NK-92 treated with Interleukin-12 subunit alpha and Interleukin-12 subunit beta, amount 100 ng/mL, for 24 hours (cell line): ENCODE measurements around the gene PLXNC1.

ENCODE experiments used
- DNase-seq: peaks from one replicate; lab custom pipeline; 2025; lab: John Stamatoyannopoulos, UW

Gene PLXNC1

DNA sequence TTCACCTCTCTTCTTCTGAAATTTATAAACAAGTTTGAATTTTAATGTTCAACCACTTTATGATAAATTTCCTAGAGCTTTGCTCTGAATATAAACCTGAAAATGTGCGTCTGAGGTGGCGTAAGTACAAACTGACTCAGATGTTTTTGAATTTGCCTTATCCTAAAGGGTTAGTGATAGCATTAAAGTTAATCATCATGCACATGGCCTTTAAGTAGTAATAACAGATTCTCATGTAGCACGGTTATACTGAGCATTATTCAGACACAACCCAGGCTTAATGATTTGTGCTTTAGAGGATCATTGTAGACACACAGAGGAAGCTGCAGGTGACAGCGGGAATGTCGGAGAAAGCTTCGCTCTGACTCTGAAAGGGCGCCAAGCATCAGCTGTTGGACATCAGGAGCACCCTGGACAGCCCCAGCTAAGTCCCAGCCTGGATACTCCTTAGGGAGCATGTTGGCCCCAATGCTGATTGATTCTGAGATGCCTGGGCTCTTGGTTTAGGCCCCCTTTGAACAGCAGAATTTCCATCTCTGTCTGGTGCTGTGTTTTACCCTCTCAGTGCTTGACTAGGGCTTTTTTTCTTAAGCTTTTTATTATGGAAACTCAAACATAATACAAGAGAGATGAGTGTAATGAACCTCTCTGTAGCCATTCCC is 91.1 kb downstream of the PLXNC1 start:
- no peak for DNase-seq

DNA sequence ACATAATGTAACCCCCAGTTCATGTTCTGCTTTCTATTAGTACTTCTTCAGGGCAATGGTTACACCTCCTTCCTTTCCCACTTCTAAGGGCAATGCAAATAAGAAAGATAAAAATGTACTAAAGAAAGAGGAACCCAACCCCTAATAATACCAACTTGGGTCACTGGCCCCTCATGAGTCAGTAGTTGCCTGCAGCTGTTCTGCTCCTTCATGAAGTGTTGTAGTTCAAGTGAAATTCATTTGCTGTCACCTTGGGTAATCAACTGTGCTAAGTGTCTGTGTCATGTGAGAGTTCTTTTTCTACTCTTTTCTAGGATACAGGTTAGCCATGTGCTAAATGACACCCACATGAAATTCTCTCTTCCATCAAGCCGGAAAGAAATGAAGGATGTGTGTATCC is 91.8 kb downstream of the PLXNC1 start:
- DNase-seq = no peak

DNA sequence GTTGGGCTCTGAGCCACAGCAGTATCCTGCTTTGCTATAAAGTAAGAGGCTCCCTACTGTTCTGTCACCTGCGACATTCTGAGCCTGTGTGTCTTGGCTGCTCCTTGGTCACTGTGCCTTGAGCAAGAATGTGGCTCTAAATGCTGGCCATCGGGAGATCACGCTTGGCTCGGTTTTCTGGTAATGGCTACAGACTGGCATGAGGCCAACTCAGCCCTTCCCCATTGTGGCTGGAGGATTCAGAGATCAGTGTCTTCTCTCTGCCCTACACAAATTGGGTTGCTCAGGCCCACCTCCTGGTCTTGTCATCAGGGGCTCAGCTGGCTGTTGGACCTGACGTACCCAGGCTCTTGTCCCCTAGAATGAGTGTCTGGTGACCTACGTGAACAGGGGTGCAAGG is 94.5 kb downstream of the PLXNC1 start:
- no peak for DNase-seq

DNA sequence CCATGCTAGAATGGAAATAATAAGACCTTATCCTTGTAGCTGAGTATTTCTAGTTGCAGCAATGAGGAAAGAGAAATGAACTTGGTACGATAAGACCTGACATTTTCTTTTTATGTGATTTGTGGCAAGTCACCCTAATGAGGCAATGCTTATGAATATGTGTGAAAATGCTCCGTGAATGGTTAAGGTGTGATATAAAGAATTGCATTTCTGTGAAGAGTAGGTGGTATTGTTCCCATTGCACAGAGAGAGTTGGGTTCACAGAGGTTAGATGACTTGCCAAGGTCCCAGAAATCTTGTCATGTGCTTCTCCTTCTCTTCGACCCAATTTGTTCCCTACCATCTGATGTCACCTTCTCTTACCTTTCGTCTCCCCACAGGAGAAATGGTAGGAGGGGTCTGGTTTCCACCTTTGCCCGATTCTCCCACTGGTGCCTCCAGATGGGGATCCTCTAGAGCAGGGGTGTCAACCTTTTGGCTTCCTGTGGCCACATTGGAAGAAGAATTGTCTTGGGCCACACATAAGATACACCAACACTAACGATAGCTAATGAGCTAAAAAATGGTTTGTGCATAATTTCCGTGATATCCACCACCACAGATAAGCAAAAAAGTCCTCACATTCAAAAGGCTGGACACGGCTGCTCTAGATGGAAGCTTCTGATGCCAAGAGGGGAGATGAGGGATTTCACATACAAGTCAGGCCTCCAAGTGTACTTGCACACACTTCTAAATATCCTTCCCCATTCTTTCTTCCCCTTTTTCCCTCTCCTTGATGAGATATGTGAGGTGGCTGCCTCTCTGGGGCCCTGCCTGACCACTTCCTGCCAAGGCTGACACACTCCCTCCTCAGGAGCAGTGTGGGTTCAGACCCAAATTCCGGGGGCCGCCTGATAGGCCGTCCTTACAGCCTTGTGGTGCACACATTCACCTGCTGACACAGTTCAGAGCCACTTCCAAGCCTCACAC is 96.1 kb downstream of the PLXNC1 start:
- DNase-seq = peak; percentile 74

DNA sequence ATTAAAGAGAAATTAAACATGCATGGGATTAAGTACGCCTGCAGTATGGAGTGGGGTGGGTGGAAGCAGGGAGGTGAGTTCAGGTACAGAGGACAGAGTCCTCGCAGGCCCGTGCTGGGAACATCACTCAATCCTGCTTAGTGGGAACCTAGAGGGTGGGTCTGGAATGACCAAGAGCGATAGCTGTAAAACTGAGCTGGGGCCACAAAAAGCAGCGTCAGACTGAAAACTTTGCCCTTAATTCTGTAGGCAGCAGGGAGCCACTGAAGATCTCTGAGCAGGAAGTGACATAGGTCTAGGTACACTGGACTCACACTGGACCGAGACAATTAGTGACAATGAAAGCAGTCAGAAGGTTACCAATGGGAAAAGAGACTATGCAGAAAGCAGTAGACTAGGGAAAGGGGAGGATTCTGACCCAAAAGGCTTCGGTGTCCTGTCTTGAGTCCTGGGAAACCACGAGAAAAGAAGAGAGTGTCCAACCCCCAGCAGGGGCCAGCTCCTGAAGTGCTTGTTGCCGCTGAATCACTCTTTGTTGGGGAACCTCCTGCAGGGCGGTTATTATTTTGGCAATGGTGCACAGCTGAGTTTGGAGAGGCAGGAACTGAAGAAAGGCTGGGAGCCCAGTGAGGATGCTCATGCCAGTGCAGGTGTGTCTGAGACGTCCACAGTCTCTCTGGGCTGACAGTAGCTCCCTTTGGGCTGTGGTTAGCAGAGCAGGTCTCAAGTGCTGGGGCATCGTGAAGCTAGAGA is 97.4 kb downstream of the PLXNC1 start:
- no peak for DNase-seq

DNA sequence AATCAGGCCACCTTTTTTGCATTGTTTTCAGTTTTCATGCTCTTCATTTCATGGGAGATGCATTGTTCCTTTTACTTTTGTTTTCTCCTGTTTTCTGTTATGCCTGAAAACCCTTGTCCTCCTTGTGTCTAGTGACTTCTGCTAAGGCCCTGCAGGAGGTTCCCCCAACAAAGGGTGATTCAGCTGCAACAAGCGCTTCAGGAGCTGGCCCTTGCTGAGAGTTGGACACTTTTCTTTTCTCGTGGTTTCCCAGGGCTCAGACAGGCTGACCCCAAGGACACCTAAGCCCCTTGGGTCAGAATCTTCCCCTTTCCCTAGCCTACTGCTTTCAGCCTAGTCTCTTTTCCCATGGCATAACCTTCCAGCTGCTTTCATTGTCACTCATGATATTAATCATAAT is 98.9 kb downstream of the PLXNC1 start:
- DNase-seq = no peak

DNA sequence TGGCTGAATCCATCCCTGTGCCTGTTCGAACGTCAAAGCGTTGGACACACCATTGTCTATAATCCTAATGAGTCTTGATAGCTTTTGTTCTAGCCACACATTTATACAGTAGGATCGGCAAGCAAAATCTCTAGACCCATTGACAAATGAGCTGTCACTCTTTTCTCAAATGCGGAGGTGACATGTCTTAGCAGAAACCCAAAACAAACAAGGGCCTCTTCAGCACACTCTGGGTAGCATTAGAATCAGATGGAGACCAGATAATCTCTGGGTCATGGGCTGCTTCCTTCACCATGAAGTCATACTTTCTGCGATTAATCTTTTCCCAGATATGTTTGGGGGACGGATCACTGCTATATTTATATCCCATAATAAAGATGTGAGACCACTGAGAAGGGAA is 100.2 kb downstream of the PLXNC1 start:
- no peak for DNase-seq

DNA sequence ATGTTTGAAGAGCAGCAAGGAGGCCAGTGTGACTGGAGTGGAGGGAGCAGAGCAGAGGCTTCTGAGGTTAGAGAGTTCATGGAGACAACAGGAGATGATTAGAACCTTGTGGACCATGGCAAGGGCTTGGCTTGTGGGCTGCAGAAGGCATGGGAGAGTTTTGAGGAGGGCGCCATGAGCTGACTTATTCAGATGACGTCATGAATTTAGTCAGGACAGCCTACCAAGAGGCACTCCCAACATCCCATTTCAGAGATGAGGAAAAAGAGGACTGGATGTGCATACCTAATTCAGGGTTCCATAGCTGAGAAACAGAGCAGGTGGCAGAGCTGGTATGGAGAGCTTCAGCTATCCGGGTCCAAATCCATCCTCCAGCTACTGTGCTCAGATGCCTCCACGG is 101.8 kb downstream of the PLXNC1 start:
- DNase-seq = no peak

DNA sequence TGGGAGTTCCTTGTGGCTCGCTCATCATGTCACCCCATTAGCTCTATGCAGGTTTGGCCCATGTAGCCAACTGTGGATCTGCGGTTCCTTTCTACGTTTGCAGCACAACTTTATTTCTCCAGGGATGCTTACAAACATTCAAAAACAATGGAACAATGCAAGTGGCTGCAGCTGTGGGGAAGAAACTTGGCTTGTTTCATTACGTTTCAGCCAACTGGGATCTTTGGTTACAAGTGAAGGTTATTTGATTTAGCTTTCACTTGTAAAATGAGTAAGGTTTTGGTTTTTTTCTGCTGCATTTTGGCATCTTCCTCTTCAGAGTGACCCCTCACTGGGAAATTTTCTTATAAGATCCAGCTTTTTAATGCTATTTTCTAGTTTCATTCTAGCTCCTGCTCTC is 105.9 kb downstream of the PLXNC1 start:
- no peak for DNase-seq

DNA sequence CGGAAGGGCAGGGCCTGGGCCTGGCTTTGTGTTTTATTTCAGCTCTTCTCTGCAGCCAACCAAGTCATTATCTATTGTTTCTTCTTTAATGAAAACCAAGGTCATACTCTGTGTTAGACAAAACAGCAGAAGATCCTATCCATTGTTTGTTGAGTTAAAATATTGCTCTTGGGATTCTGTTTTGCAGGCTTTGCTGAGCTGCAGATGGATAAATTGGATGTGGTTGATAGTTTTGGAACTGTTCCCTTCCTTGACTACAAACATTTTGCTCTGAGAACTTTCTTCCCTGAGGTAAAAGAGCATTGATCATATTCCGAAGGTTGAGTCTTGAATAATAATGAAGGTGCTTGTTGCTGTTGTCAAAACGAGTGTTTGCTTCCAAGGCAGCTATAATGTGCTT is 106.6 kb downstream of the PLXNC1 start:
- DNase-seq = no peak

DNA sequence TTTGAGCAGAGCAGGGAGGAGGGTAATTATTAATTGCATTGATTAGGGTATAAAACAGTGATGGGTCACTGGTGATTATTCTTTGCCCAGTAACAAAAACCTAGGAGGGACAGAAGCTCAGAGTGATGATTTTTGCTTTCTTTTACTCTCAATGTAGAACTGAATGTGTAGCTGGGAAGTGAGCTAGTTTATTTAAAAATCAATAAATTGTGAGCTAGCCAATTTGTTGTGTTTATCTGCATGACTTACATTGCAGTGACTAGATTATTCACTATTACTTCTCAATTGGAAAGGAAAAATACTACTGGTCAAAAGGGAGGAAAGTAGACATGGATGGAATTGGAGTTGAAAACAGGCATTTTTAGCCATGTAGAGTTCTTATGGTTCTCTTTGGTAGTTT is 107.1 kb downstream of the PLXNC1 start:
- DNase-seq = no peak

DNA sequence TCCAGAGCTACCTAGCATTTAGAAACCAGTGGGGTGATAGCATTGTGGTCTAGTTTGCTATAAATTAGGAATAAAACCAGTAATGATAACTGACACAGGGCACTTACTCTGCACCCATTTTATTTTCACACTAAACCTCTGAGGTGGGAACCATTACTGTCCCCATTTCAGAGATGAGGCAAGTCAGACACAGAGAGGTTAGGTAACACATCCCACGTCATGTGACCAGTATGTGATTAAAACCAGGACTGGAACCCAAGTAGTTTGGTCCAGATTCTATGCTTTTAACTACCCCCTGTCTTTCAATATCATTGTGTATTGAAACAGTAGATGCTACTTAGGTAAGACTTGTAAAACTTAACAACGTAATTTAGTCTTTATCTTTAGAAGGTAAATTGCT is 110.2 kb downstream of the PLXNC1 start:
- DNase-seq = no peak

DNA sequence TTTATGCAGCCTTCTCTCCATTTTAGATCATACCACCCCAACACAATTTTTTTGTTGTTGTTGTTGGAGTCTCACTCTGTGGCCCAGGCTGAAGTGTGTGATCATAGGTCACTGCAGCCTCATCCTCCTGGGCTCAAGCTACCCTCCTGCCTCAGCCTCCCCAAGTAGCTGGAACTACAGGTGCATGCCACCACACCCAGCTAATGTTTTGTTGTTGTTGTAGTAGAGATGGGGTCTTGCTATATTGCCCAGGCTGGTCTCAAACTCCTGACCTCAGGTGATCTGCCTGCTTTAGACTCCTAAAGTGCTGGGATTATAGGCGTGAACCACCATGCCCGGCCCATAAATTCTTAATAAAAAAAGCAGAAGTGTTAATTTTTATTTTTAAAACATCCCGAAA is 111.6 kb downstream of the PLXNC1 start:
- DNase-seq = no peak

DNA sequence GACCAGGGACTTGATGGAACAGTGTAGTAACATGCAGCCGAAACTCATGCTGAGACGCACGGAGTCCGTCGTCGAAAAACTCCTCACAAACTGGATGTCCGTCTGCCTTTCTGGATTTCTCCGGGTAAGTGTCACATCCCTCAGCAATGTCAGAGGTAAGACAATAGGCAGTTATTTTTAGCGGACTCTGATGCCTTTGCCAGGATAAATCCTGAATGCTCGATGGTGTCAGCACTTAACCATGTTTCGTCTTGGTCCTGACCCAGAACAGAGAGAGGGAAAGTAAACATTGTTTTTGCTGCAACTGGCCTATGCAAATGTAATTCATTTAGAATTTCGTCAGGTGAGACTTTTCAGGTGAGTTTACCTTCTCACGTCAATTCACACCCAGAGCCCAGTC is 112.3 kb downstream of the PLXNC1 start:
- DNase-seq = no peak

DNA sequence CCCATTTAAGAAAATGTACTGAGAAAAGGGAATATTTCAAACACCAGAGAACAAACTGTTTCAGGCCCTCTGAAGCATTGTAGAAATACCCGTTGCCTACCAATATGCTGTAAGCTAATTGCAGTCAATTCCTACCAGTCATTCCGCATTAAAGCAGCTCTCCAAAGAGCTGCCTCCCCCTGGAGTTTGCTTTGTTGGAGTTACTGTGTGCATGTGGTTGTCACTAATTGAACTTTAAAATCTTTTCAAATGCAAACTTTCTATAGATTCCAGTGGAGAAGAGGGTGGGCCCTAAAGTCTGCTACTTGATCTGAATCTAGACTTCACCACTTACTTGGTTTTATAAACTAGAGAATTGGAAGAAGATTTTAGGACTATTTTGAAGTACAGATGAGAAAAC is 112.7 kb downstream of the PLXNC1 start:
- DNase-seq = no peak

DNA sequence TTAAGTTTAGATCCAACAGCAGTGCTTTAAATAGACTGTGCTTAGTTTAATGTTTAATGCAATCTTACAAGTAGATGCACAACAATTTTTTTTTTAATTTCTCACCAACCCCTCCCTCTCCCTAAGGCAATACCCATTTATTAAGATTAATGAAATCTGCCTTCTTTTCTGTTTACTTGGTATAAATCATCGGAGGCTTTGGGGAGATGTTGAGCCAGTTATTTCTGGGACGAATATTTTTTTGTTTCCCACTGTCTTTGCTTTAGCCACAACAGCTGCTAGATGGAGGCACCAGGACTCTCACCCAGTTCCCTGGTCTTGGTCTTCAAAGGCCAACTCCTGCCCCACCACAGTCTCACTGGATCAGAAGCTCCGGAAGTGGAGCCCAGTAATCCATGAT is 113.4 kb downstream of the PLXNC1 start:
- no peak for DNase-seq

DNA sequence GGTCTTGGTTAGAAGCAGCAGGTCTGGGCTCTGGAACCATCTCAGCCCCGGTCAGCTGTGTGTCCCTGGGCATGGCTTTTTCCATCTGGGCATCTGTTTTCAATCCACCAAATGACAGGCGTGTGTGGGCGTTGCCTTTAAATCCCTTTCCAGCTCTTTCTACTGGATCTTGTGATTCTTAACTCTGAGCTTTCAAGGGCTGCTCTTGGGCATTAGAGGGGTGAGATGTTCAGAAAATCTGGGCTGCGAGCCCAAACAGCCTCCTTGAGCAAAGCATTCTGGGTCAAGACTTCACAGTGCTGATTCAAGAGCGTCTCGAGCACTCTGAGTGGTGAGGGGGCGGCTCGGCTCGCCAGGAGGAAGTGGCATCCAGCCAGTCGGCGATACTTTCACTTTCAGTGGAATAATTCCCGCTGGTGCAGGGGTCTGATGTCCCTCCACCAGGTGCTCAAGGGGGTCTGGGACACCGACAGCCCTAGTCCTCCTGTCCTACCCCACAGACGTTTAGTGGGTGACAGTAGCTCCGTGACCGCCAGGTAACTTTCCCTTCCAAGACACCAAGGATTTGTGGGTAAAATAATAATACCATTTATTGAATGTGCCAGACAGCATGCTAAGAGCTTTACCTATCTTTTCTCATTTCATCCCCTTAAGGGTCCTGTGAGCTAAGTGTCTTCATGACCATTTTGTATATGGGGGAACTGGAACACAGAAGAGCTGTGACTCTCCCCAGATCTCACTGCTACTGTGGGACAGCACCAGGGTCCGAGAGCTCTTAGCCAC is 114.0 kb downstream of the PLXNC1 start:
- peak; percentile 44 for DNase-seq

DNA sequence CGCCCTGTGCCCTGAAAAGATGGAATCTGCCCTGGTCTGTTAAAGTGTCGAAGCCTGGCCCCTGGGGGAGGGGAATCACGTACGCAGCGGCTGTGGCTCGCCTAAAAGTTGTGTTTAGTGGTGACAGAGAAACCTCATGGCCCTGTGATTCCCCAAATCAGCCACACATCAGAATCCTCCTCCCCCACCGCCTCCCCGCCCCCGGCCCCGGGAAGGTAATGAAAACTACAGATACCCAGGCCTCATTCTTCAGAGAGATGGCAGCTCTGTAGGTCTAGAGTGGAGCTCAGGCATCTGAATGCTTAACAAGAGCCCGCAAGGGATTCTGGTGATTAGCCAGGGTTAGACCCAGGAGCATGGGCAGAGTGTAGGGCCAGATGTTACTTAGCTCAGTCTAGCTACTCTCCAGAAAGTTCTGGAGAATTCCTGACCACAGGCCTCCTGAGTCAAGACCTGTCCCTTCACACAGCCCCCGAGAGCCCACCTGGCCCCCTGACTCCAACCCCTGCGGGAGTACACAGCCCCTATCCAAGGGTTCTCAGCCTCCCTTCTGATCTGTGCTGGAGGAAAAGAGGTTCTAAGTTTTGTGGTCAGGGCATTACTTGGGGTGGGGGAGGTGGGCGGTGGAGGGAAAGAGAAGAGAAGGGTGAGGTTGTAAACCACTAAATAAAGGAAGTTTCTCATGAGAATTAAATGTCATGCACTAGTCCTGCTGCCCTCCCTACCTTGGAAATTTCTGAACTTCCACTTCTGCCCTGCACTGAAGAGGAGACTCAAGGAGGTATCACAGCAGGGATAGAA is 114.8 kb downstream of the PLXNC1 start:
- DNase-seq = no peak

DNA sequence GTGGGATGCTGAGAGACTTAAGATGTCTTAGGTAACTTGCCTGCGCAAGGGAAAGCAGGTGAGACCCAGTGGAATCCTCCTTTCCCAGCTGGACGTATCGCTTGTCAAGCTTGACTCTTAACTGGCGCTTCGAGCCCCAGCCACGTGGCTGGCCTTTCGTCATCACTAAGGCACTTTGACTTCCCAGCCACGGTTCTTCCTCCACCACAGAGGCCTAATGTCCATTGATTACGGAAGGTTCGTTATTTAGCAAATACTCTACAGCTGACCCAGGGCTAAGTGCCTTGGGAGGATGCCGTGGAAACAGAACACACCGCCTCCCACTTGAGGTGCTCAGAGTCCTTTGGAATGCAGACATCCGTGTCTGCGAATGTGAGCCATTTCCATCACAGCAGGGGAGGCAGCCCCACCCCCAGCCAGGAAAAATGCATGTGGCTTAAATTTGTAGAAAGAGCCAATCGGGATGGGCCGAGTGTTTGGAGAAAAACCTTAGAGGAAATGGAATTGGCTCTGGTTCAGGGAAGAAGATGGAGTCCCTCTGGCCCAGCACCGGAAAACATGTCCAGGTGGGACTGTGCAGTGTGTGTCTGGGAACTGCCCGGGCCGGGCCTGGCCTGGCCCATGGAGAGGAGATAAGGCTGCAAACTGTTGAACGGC is 115.7 kb downstream of the PLXNC1 start:
- no peak for DNase-seq

DNA sequence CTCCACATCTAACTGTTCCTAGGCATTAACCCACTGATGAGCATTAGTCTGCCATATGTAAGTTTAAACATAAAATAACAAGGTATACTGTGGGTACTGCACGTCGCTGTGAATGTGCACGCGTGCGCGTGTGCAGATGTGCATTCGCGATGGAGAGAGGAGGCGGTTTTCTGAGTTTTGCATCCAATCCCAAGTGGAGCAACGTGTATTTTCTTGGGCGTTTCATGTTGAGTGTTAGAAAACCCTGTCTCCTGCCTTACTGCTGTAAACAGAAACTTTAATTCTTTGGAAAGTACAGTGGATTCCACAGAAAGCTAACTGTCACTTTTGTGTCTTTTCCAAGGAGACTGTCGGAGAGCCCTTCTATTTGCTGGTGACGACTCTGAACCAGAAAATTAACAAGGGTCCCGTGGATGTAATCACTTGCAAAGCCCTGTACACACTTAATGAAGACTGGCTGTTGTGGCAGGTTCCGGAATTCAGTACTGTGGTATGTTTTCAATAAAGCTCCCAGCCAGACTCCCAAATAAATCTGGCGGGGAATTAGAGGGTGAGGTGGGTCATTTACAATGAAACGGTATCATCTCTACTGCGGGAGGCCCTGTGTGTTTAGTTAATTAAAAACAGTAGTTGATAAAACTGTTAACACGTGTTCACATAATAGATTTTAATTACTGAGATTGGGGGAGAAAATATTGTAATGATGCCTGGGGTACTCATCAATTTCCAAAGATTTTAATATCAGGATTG is 116.5 kb downstream of the PLXNC1 start:
- DNase-seq = no peak
